ENCODE data around the gene CERS1.

The CERS1 gene

DNA sequence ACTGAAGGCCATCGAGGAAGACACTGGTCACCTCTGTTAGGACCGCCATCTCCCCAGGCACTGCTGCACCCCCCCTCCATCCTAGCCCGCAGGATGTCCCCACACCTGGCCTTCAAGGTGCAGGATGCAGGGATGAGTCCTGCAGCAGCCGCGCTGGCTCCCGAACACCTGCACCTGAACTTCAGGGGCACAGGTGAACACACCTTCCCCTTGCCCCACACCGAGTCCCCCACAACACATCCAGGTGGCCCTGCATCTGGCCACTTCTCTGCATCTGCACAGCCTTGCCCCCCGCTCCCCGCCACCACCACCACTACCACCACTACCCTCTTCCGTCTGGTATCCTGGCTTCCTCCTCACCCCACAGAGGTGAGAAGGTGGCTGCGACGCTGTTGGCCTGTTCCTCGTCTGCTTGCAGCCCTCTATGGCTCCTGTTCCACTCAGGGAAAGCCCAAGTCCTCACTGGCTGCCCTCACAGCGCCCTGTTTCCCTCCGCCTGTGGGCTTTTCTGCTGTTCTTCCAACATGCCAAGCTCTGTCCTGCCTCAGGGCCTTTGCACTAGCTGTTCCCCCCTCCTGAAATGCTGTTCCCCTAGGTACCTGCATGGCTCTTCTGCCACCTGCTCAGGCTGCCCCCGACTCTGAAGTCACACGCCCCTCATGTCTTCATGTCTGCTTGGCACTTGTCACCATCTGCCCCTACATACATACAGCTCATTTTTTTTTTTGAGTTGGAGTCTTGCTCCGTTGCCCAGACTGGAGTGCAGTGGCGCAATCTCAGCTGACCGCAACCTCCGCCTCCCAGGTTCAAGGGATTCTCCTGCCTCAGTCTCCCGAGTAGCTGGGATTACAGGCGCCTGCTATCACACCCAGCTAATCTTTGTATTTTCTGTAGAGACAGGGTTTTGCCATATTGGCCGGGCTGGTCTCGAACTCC lies 1.4 kb upstream of the CERS1 start:
- DNase-seq = no peak

DNA sequence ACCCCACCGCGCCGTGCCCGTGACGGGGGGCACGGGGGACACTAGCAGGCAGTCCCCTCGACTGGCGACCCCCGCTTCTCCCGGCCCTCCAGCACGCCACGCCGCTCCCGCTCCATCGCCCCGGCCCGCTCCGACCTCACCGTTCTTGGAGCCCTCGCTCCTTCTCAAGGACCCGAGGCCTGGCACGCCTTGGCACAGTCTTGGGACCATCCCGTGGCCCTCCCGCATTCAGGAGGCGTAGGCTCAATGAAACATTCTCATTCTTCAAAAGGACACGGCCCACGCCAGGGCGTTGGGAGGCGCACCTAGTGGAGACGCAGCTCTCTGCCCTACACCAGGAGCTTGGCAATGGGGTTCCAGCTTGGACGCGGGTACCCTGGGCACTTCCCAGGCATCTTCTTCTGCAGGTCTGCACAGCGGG lies 473 bp upstream of the CERS1 start:
- DNase-seq = no peak

GRCh38 chr19:18895038-18895823 lies 727 bp downstream of the CERS1 start:
- peak; percentile 12 for DNase-seq

- peak; percentile 84 for DNase-seq
These were observed 1.5 kb downstream of the CERS1 start for GRCh38 chr19:18894254-18895037.

DNA sequence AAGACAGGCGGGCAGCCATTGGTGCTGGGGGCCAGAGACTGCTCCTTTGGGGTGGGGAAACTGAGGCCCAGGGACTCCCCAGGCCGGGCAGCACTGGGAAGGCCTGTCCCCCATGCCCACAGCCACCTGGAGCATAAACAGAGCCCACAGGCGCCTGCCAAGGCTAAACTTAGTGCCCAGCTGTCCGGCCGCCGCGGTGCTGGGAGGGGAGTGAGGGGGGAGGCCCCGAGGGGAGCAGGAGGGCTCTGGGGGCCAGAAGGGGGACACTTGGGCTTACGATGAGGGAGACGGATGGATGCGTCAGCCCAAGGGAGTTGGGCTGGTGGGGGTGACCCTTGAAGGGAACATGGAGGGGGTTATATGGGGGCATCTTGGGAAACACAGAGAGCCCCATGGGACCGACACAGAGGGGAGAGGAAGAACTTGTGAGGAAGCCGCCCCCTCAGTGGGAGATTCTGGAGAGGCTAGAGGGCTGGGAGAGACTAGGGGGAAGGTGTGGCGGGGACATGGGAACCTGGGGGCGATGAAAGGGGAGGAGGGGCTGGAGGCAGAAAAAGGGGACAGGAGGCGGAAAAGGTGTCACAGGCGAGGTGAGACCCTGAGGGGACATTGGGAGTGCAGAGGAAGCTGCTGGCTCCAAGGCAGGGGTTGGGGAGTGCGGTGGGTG lies 2.2 kb downstream of the CERS1 start:
- DNase-seq = no peak

- no peak for DNase-seq
These were observed 5.8 kb downstream of the CERS1 start for GRCh38 chr19:18889949-18890745.

GRCh38 chr19:18886972-18887371 lies 9.0 kb downstream of the CERS1 start:
- no peak for DNase-seq

DNA sequence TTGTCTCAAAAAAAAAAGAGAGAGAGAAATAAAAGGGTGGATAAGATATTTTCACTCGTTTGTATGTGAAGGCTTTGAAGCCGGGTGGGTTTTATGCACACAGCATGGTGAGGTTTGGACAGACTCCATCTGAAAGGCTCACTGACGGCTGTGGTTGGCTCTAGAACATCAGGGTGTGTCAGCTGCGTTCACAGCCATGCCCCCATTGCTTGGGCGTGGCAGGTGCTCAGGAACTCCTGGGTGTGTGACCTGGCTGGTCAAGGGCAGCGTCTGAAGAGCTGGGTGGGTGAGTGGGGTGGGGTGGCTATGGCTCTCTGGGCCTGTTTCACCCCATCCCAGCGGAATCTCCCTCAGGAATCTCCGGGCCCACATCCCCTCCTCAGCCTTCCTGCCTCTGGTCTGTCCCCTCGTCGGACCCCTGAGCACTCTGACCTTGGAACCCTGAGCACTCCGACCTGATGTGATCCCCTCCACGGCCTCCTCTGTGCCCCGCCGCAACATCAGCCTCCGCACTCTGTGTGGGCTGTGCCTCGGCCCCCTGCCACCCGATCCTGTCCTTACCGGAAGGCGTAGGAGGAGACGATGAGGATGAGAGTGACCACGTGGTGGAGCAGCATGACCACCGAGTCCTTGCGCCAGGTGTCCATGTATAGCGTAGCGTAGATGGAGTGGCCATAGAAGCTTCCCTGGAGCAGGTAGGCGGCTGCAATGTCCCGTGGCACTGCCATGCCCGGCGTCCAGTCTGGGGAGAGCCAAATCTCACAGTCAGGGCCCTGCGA lies 12.2 kb downstream of the CERS1 start:
- no peak for DNase-seq

DNA sequence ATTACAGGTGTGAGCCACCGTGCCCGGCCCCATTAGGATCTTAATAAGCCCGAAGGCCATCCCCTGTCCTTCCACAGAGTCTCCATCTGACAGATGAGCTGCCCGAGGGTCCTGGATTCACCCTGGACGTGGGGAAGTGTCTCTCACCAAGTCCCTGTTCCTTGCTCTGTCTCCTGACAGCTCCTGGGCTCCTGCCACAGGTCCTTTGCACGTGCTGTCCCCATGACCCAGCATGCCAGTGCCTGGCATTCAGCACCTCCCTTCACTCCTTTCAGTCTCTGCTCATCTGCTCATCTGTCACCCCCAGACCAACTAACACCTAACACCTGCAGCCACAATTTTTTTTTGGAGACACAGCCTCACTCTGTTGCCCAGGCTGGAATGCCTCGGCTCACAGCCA lies 14.5 kb downstream of the CERS1 start:
- no peak for DNase-seq

GRCh38 chr19:18879579-18880373 lies 16.2 kb downstream of the CERS1 start:
- no peak for DNase-seq

DNA sequence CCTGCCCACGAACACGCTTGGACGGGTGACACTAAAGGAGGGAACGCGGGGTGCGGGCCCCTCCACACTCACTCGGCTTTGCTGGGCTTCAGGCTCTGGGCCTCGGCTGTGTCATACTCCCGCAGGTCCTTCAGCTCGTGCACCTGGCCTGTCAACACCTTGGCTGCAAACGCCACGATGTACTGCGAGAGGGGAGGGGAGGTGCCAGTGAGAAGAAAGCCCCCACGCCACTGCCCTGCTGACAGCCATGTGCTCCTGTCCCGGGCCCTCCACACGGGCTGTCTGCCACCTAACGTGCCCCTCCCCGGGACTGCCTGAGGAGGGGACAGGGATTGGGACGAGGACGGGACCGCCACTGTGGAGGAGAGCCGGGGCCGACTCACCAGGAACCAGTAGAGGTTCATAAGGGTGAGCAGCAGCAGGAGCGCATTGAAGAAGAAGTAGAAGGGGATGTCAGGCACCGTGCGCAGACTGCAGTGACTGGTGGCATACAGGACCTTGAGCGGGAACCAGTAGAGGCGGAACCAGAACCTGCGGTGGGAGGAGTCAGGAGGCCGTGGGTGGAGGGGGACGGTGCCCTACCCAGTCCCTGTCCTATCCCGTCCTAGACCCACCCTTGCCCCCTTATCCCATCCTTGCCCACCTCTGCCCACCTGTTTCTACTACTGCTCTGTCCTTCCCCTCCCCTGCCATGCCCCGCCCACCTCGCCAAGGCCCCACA lies 16.9 kb downstream of the CERS1 start:
- no peak for DNase-seq

GRCh38 chr19:18878058-18878797 lies 17.7 kb downstream of the CERS1 start:
- no peak for DNase-seq

DNA sequence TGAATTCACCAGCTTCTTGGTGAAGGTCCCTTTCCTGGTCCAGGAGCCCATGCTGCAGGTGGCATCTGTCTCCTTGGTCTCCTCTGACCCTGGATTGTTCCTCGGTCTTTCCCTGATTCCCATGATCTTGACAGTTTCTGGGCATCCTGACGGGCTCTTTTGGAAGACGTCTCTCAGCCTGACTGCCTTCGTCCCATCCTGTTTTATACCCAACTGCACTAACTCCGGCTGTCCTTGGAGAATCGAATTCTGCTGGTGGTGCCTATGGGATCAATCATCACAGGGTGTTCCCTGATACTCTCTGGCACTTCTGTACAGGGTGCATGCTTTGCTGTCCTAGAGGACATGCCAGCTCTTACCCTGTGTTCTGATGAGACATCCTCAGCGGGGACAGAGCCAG lies 19.1 kb downstream of the CERS1 start:
- no peak for DNase-seq

GRCh38 chr19:18875726-18876125 lies 20.2 kb downstream of the CERS1 start:
- no peak for DNase-seq

DNA sequence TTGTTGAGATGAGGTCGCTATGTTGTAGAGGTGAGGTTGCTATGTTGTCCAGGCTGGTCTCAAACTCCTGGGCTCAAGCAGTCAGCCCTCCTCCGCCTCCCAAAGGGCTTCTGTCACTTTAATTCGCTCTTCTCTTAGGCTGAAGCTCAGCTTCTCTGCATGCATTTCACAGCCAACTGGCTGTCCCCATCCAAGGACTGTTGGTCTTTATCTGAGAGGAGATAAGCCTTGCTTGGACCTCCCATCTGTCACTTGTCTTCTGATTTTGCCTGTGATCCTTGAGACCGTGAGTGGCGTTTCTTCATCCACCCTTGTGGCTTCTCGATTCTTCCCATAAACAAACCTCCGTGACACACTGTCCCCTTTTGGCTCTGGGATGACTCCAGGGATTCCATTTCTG lies 24.4 kb downstream of the CERS1 start:
- no peak for DNase-seq

DNA sequence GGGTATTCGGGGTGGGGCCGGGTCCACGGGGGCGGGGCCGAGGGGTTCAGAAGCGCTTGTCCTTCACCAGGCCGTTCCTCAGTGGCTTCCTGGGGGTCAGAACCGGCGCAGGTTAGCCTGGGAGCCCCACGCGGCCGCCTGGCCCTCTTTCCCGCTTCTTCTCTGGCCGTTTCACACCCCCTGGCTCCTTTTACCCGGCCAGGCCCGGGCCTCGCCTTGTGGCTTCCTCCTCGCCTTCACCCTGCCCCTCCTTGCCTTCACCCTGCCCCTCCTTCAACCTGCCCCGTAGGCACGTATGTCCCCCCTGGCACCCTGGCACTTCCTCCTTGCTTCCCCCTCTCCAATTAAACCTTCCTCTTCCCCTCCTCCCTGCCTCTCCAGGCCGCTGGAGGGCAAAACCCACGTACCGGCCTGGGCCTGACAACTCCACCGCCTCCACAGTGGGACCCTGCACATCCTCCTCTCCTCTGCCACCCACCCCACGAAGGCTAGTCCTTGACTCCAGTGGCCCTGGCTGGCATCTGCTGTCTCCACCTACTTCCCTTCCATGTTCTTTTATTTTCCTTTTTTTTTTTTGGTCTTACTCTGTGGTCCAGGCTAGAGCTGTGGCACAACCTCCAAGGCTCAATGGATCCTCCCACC lies 25.3 kb downstream of the CERS1 start:
- DNase-seq = no peak

GRCh38 chr19:18869781-18870530 lies 26.0 kb downstream of the CERS1 start:
- DNase-seq = no peak

Measured in NCI-H1694 treated with DMSO at 0.1 percent for 48 hours (cell line).